Endothelial cell of umbilical vein (primary cell): Measurements from ENCODE around the gene DPP6. TPM values are rescaled to one million over a fixed set of nuclear protein-coding genes. Genes with fewer than 3 reads are reported as not detected.

Experiments
- BruUV-seq: library from RNA; stranded (reverse); fragments of 400-500 nt; replicated peaks from 2 replicates; lab custom pipeline; 2021; lab: Mats Ljungman, UMichigan
- CTCF ChIA-PET: fragments of 300-600, 350-600 bp; sonication (Branson Sonifier 250); formaldehyde crosslinking; loops from one replicate; lab custom pipeline; 2021; ENCODE audit warnings: antibody characterized with exemption, inconsistent platforms; lab: Charles Lee
- POLR2A ChIA-PET: fragments of 300-600, 350-600 bp; sonication (Branson Sonifier 250); formaldehyde crosslinking; loops from one replicate; lab custom pipeline; 2021; ENCODE audit warnings: antibody characterized with exemption, inconsistent platforms; lab: Charles Lee
- DNase-seq: peaks from one replicate; pipeline ENCODE4 v3.0.0-alpha.2; 2011; ENCODE audit warnings: low read depth, low spot score
- FAIRE-seq: peaks from 2 replicates; lab custom pipeline; 2011; peaks lifted over from hg19 to GRCh38; lab: Jason Lieb, UNC
- H2AFZ ChIP-seq: 2 replicates; pipeline ENCODE4 v1.6.0; 2012; ENCODE audit warnings: low read depth, low read length, control low read depth, inconsistent platforms
- H3K27ac ChIP-seq: 2 replicates; pipeline ENCODE4 v1.5.1; 2011; ENCODE audit warnings: low read depth, mild to moderate bottlenecking, control low read depth, low read length, moderate library complexity; ENCODE audit not compliant: insufficient read depth
- H3K27me3 ChIP-seq, 2 experiments: 2 replicates each; pipeline versions ENCODE4 v1.6.0 to v1.6.1; 2011; ENCODE audit warnings: low read length in 2 of 2, mixed read lengths in 1 of 2; ENCODE audit not compliant: control insufficient read depth in 2 of 2, insufficient read depth in 2 of 2
- H3K36me3 ChIP-seq, 2 experiments: 2 replicates in 1 of 2; 3 replicates in 1 of 2; pipeline ENCODE4 v1.5.1; 2011; ENCODE audit warnings: low read length in 2 of 2, mild to moderate bottlenecking in 1 of 2, moderate library complexity in 1 of 2; ENCODE audit not compliant: control insufficient read depth in 2 of 2, insufficient read depth in 2 of 2; ENCODE audit errors: extremely low read depth in 1 of 2
- H3K4me1 ChIP-seq: 3 replicates; pipeline ENCODE4 v1.5.1; 2011; ENCODE audit warnings: mild to moderate bottlenecking, low read length; ENCODE audit not compliant: control insufficient read depth, insufficient read depth; ENCODE audit errors: extremely low read depth
- H3K4me2 ChIP-seq: 2 replicates; pipeline ENCODE4 v1.6.1; 2011; ENCODE audit warnings: low read length, control low read depth, mixed read lengths; ENCODE audit not compliant: insufficient read depth
- H3K4me3 ChIP-seq, 3 experiments: fragments of 200-600 bp in 1 of 3; sonication (generic), shearing (Covaris generic) in 1 of 3; replicated peaks in 1 of 3; 2 replicates each; pipeline ENCODE4 v1.5.1; 2011 to 2016; ENCODE audit warnings: control low read depth in 3 of 3, low read length in 3 of 3, mild to moderate bottlenecking in 2 of 3, inconsistent platforms in 1 of 3, low read depth in 1 of 3, moderate library complexity in 1 of 3; ENCODE audit not compliant: insufficient read depth in 1 of 3
- H3K79me2 ChIP-seq: 2 replicates; pipeline ENCODE4 v1.6.0; 2012; ENCODE audit warnings: low read length, inconsistent platforms; ENCODE audit not compliant: control insufficient read depth, insufficient read depth
- H3K9ac ChIP-seq: replicated peaks from 2 replicates; pipeline ENCODE3; 2011; ENCODE audit warnings: low read length, control low read depth; ENCODE audit not compliant: insufficient read depth; ENCODE audit errors: extremely low read depth
- H3K9me1 ChIP-seq: replicated peaks from 3 replicates; pipeline ENCODE4 v1.6.0; 2011; ENCODE audit warnings: mild to moderate bottlenecking, low read length; ENCODE audit not compliant: control insufficient read depth, insufficient read depth; ENCODE audit errors: extremely low read depth
- H3K9me3 ChIP-seq: replicated peaks from 2 replicates; pipeline ENCODE4 v1.5.1; 2012; ENCODE audit warnings: low read length, inconsistent platforms; ENCODE audit not compliant: control insufficient read depth, insufficient read depth
- H4K20me1 ChIP-seq: replicated peaks from 2 replicates; pipeline ENCODE3; 2011; ENCODE audit warnings: mild to moderate bottlenecking, low read length; ENCODE audit not compliant: control insufficient read depth, insufficient read depth; ENCODE audit errors: extremely low read depth
- EZH2 ChIP-seq: IDR thresholded peaks from 2 replicates; pipeline ENCODE4 v1.6.1; 2012; ENCODE audit warnings: borderline replicate concordance, low read depth, mild to moderate bottlenecking, moderate library complexity, low read length, inconsistent platforms; ENCODE audit not compliant: severe bottlenecking
- FOS ChIP-seq: IDR thresholded peaks from 2 replicates; pipeline ENCODE4 v1.6.1; 2011; ENCODE audit warnings: mild to moderate bottlenecking, low read length, moderate library complexity, borderline replicate concordance; ENCODE audit not compliant: insufficient read depth
- GATA2 ChIP-seq: IDR thresholded peaks from 2 replicates; pipeline ENCODE4 v1.7.0; 2011; ENCODE audit warnings: low read depth, mild to moderate bottlenecking, moderate library complexity, mixed read lengths, low read length; ENCODE audit not compliant: insufficient read length, insufficient read depth
- JUN ChIP-seq: IDR thresholded peaks from 2 replicates; pipeline ENCODE4 v1.6.1; 2011; ENCODE audit warnings: borderline replicate concordance, low read depth; ENCODE audit not compliant: insufficient read length, insufficient read depth
- MYC ChIP-seq: IDR thresholded peaks from one replicate; pipeline ENCODE4 v1.6.1; 2011; ENCODE audit warnings: mild to moderate bottlenecking, low read depth, low read length
- POLR2A ChIP-seq: IDR thresholded peaks from 2 replicates; pipeline ENCODE4 v1.6.1; 2012; ENCODE audit warnings: low read depth, mild to moderate bottlenecking, control low read depth, low read length
- POLR2AphosphoS5 ChIP-seq: IDR thresholded peaks from 2 replicates; pipeline ENCODE4 v1.6.1; 2012; ENCODE audit warnings: low read depth, mild to moderate bottlenecking, control low read depth, low read length, moderate library complexity; ENCODE audit not compliant: insufficient read depth
- dilution Hi-C: fragments of 300-500 bp; cut with MboI; formaldehyde crosslinking; loops from one replicate; pipeline ENCODE4 v1.15.0; 2019; ENCODE audit warnings: low sequenced_read_pairs; ENCODE audit not compliant: extremely low pct_ligation_motif_present
- intact Hi-C: fragments of 100-400 bp; cut with micrococcal nuclease; formaldehyde crosslinking; loops from one replicate; pipeline ENCODE4 v1.10.0; 2022
- polyA plus RNA-seq, 4 experiments: library from polyadenylated mRNA; depleted of rRNA in 3 of 4; stranded (reverse) in 3 of 4; unstranded in 1 of 4; fragments of >200 nt; gene quantifications; 2 replicates each; pipeline versions ENCODE4 v1.2.1 to v1.2.3, GENCODE V29; 2011 to 2012; ENCODE audit warnings: missing spikeins in 1 of 4
- total RNA-seq: library from RNA; stranded (reverse); gene quantifications from 2 replicates; pipeline ENCODE4 v1.2.3, GENCODE V29; 2021
- TF ChIP-seq, protein P1 (sequence below), 2 donors: IDR thresholded peaks; 1 replicate in 1 of 2; 2 replicates in 1 of 2; pipeline ENCODE4 v1.5.1; 2011; ENCODE audit warnings: low read length in 2 of 2, mild to moderate bottlenecking in 2 of 2, moderate library complexity in 2 of 2, control low read depth in 1 of 2, inconsistent platforms in 1 of 2, low read depth in 1 of 2; ENCODE audit not compliant: insufficient read depth in 1 of 2; ENCODE audit errors: extremely low read depth in 1 of 2
- TF ChIP-seq, protein P2 (sequence below): IDR thresholded peaks from 2 replicates; pipeline ENCODE4 v1.6.1; 2011; ENCODE audit not compliant: insufficient read depth, insufficient read length

The DPP6 gene
- total and polyA plus RNA-seq, 2 donors (not counting 3 experiments of a cell fraction or from before 2014, with no cell fraction given), result not detected

DNA sequence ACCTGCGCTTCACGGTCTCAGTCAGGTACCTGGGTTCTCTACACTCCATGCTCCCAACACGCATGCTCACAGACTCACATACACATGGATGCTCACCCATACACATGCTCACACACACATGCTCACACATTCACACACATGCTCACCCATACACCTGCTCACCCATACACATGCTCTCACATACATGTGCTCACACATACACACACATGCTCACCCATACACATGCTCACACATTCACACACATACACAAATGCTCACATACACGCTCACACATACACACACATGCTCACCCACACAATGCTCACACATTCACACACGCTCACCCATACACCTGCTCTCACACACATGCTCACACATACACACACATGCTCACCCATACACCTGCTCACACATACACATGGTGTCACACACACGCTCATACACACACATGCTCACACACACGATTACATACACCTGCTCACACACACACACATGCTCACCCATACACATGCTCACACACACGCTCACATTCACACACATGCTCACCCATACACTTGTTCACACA, 830.8 kb downstream of the DPP6 start:
- no TSS peak for BruUV-seq
- no peaks in the 10 kb centered on the region for H3K79me2 ChIP-seq
- no peaks in the 10 kb centered on the region for H4K20me1 ChIP-seq
- ChIA-PET POLR2A (no interaction called here), CTCF (no interaction called here)
- H3K27me3 ChIP-seq, result no peaks in the 10 kb centered on the region
- no peak overlapping the region for H3K9ac ChIP-seq
- FAIRE-seq (no peak), DNase-seq (no peak)
- H3K4me1 ChIP-seq, result no peaks in the 10 kb centered on the region
- H3K9me3 ChIP-seq, result peaks cover 11% of the 10 kb centered on the region
- no peaks in the 10 kb centered on the region for H3K36me3 ChIP-seq
- H3K4me3 ChIP-seq, result no peak overlapping the region
- no peak overlapping the region for H3K4me2 ChIP-seq
- H3K9me1 ChIP-seq, result no peaks in the 10 kb centered on the region
- H2AFZ ChIP-seq, result no peak overlapping the region
- dilution Hi-C loops, result no loop called here
- intact Hi-C loops, result no loop called here
- TF ChIP-seq GATA2, result no peak
- TF ChIP-seq JUN, result no peak
- no peak for TF ChIP-seq MYC
- no peak for TF ChIP-seq EZH2
- no peak for TF ChIP-seq POLR2AphosphoS5
- TF ChIP-seq, protein P1, sequence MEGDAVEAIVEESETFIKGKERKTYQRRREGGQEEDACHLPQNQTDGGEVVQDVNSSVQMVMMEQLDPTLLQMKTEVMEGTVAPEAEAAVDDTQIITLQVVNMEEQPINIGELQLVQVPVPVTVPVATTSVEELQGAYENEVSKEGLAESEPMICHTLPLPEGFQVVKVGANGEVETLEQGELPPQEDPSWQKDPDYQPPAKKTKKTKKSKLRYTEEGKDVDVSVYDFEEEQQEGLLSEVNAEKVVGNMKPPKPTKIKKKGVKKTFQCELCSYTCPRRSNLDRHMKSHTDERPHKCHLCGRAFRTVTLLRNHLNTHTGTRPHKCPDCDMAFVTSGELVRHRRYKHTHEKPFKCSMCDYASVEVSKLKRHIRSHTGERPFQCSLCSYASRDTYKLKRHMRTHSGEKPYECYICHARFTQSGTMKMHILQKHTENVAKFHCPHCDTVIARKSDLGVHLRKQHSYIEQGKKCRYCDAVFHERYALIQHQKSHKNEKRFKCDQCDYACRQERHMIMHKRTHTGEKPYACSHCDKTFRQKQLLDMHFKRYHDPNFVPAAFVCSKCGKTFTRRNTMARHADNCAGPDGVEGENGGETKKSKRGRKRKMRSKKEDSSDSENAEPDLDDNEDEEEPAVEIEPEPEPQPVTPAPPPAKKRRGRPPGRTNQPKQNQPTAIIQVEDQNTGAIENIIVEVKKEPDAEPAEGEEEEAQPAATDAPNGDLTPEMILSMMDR (IDR thresholded peaks at IDR 0.05; ENCODE audit: extremely low read depth in 1 of 2, insufficient read depth in 1 of 2, low read depth in 1 of 2, low read length in 2 of 2), result no peak
- no peak for TF ChIP-seq FOS
- TF ChIP-seq, protein P2, sequence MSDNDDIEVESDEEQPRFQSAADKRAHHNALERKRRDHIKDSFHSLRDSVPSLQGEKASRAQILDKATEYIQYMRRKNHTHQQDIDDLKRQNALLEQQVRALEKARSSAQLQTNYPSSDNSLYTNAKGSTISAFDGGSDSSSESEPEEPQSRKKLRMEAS, result no peak
- TF ChIP-seq POLR2A, result no peak
- no peak overlapping the region for H3K27ac ChIP-seq
